SK-N-SH treated with all-trans-retinoic acid at 6 μM for 48 hours (cell line): ENCODE data around the gene PHYHIPL.

ENCODE experiments used
- ATAC-seq: fragments of 200-7000 bp; cut with Tn5 transposase; 3 replicates; pipeline ENCODE4 v1.9.1; 2020; ENCODE audit warnings: mild to moderate bottlenecking, moderate library complexity
- ARNTL ChIP-seq: fragments of 450-650 bp; formaldehyde crosslinking; IDR thresholded peaks from 2 replicates; pipeline ENCODE4 v1.5.0; 2020; ENCODE audit warnings: low read depth, mild to moderate bottlenecking, moderate library complexity, borderline replicate concordance
- BACH2 ChIP-seq: fragments of 250-450 bp; sonication (Bioruptor Pico); IDR thresholded peaks from 2 replicates; pipeline ENCODE4 v1.9.0; 2021; ENCODE audit warnings: mild to moderate bottlenecking, borderline replicate concordance
- CREB5 ChIP-seq: fragments of 250-450 bp; sonication (Bioruptor Pico); IDR thresholded peaks from 2 replicates; pipeline ENCODE4 v1.5.1; 2020; ENCODE audit warnings: low read depth, mild to moderate bottlenecking, moderate library complexity
- CSDC2 ChIP-seq: fragments of 250-450 bp; sonication (Bioruptor Pico); IDR thresholded peaks from 2 replicates; pipeline ENCODE4 v1.5.0; 2020; ENCODE audit warnings: mild to moderate bottlenecking, moderate library complexity
- CSRNP3 ChIP-seq: fragments of 250-450 bp; sonication (Bioruptor Pico); IDR thresholded peaks from 2 replicates; pipeline ENCODE4 v1.5.1; 2021; ENCODE audit warnings: mild to moderate bottlenecking, moderate library complexity
- ESRRG ChIP-seq: fragments of 250-450 bp; sonication (Bioruptor Pico); IDR thresholded peaks from 2 replicates; pipeline ENCODE4 v1.6.1; 2021; ENCODE audit warnings: mild to moderate bottlenecking
- GLIS3 ChIP-seq: fragments of 250-450 bp; sonication (Bioruptor Pico); IDR thresholded peaks from 2 replicates; pipeline ENCODE4 v1.5.0; 2020; ENCODE audit warnings: mild to moderate bottlenecking, moderate library complexity
- OSR1 ChIP-seq: fragments of 250-450 bp; sonication (Bioruptor Pico); IDR thresholded peaks from 2 replicates; pipeline ENCODE4 v1.8.0; 2022; ENCODE audit warnings: moderate library complexity, mild to moderate bottlenecking, inconsistent platforms
- PATZ1 ChIP-seq: fragments of 250-450 bp; sonication (Bioruptor Pico); IDR thresholded peaks from 2 replicates; pipeline ENCODE4 v1.8.0; 2020; ENCODE audit warnings: mild to moderate bottlenecking, moderate library complexity, borderline replicate concordance
- RARB ChIP-seq: fragments of 250-450 bp; sonication (Bioruptor Pico); IDR thresholded peaks from 2 replicates; pipeline ENCODE4 v1.8.0; 2021; ENCODE audit warnings: mild to moderate bottlenecking, moderate library complexity
- SNAI2 ChIP-seq: fragments of 250-450 bp; sonication (Bioruptor Pico); IDR thresholded peaks from 2 replicates; pipeline ENCODE4 v1.5.0; 2020; ENCODE audit warnings: mild to moderate bottlenecking, moderate library complexity
- TOX ChIP-seq: fragments of 250-450 bp; sonication (Bioruptor Pico); IDR thresholded peaks from 2 replicates; pipeline ENCODE4 v1.8.0; 2021; ENCODE audit warnings: mild to moderate bottlenecking, moderate library complexity, borderline replicate concordance
- ZC3H10 ChIP-seq: fragments of 250-450 bp; sonication (Bioruptor Pico); IDR thresholded peaks from 2 replicates; pipeline ENCODE4 v1.5.1; 2021; ENCODE audit warnings: mild to moderate bottlenecking, moderate library complexity
- ZFP3 ChIP-seq: fragments of 250-450 bp; sonication (Bioruptor Pico); IDR thresholded peaks from 2 replicates; pipeline ENCODE4 v1.5.0; 2020; ENCODE audit warnings: mild to moderate bottlenecking, moderate library complexity
- ZFP30 ChIP-seq: fragments of 450-650 bp; formaldehyde crosslinking; IDR thresholded peaks from 2 replicates; pipeline ENCODE4 v1.5.0; 2022; ENCODE audit warnings: mild to moderate bottlenecking, moderate library complexity
- ZNF70 ChIP-seq: fragments of 450-650 bp; formaldehyde crosslinking; IDR thresholded peaks from 2 replicates; pipeline ENCODE4 v1.5.0; 2020; ENCODE audit warnings: mild to moderate bottlenecking, moderate library complexity
- TF ChIP-seq, protein P1 (sequence below): fragments of 250-450 bp; sonication (Bioruptor Pico); IDR thresholded peaks from 2 replicates; pipeline ENCODE4 v1.5.0; 2020; ENCODE audit warnings: mild to moderate bottlenecking, moderate library complexity
- TF ChIP-seq, protein P2 (sequence below): fragments of 250-450 bp; sonication (Bioruptor Pico); IDR thresholded peaks from 2 replicates; pipeline ENCODE4 v1.8.0; 2021; ENCODE audit warnings: low read depth, mild to moderate bottlenecking, moderate library complexity, borderline replicate concordance

Gene PHYHIPL

DNA sequence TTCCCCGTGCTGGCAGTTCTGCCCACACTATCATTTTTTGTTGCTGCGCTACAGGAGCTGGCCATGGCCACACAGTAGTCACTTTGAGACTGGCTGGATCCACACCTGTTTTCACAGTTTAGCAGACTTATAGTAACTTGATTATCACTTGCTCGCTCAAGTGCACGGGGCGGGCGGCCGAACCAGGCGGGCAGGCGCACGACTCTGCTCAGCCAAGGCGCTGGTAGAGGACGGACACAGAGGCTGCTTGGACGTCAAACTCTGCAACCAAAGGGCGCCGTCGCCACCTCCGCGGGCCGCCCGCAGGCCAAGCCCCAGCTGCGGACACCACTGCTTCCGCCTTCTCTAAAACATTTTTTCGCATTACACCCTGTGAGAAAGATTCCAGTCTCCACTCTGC, 38.4 kb upstream of the PHYHIPL start (continued):
- TF ChIP-seq, protein P1, sequence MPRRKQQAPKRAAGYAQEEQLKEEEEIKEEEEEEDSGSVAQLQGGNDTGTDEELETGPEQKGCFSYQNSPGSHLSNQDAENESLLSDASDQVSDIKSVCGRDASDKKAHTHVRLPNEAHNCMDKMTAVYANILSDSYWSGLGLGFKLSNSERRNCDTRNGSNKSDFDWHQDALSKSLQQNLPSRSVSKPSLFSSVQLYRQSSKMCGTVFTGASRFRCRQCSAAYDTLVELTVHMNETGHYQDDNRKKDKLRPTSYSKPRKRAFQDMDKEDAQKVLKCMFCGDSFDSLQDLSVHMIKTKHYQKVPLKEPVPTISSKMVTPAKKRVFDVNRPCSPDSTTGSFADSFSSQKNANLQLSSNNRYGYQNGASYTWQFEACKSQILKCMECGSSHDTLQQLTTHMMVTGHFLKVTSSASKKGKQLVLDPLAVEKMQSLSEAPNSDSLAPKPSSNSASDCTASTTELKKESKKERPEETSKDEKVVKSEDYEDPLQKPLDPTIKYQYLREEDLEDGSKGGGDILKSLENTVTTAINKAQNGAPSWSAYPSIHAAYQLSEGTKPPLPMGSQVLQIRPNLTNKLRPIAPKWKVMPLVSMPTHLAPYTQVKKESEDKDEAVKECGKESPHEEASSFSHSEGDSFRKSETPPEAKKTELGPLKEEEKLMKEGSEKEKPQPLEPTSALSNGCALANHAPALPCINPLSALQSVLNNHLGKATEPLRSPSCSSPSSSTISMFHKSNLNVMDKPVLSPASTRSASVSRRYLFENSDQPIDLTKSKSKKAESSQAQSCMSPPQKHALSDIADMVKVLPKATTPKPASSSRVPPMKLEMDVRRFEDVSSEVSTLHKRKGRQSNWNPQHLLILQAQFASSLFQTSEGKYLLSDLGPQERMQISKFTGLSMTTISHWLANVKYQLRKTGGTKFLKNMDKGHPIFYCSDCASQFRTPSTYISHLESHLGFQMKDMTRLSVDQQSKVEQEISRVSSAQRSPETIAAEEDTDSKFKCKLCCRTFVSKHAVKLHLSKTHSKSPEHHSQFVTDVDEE = no peak

- TF ChIP-seq ZC3H10 = no peak
- no peak for TF ChIP-seq GLIS3 (CRISPR knock-in tag)
- TF ChIP-seq ESRRG (CRISPR knock-in tag) = no peak
- TF ChIP-seq TOX (CRISPR knock-in tag) = no peak
- TF ChIP-seq RARB (CRISPR knock-in tag) = no peak
- no peak for TF ChIP-seq ZFP3 (CRISPR knock-in tag)
- TF ChIP-seq, protein P1 = no peak
- no peak for TF ChIP-seq BACH2 (CRISPR knock-in tag)
- TF ChIP-seq CREB5 (CRISPR knock-in tag) = no peak
- no peak for TF ChIP-seq SNAI2 (CRISPR knock-in tag)
- no peak for TF ChIP-seq ARNTL (CRISPR knock-in tag)
- TF ChIP-seq OSR1 (CRISPR knock-in tag) = no peak
- no peak for TF ChIP-seq ZNF70 (CRISPR knock-in tag)
- TF ChIP-seq CSRNP3 (CRISPR knock-in tag) = no peak
- TF ChIP-seq CSDC2 (CRISPR knock-in tag) = no peak
- TF ChIP-seq PATZ1 = no peak
- TF ChIP-seq, protein P2, sequence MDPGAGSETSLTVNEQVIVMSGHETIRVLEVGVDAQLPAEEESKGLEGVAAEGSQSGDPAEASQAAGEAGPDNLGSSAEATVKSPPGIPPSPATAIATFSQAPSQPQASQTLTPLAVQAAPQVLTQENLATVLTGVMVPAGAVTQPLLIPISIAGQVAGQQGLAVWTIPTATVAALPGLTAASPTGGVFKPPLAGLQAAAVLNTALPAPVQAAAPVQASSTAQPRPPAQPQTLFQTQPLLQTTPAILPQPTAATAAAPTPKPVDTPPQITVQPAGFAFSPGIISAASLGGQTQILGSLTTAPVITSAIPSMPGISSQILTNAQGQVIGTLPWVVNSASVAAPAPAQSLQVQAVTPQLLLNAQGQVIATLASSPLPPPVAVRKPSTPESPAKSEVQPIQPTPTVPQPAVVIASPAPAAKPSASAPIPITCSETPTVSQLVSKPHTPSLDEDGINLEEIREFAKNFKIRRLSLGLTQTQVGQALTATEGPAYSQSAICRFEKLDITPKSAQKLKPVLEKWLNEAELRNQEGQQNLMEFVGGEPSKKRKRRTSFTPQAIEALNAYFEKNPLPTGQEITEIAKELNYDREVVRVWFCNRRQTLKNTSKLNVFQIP (CRISPR knock-in tag) = no peak
- no peak for ATAC-seq
These were observed 32.9 kb upstream of the PHYHIPL start for GRCh38 chr10:59143544-59143943.

GRCh38 chr10:59148701-59149100, 27.7 kb upstream of the PHYHIPL start:
- no peak for ATAC-seq
- TF ChIP-seq CSDC2 (CRISPR knock-in tag) (no peak), ZFP30 (CRISPR knock-in tag) (no peak), TOX (CRISPR knock-in tag) (no peak), CSRNP3 (CRISPR knock-in tag) (no peak), ZFP3 (CRISPR knock-in tag) (no peak), ZC3H10 (no peak), SNAI2 (CRISPR knock-in tag) (no peak), PATZ1 (no peak), ARNTL (CRISPR knock-in tag) (no peak), BACH2 (CRISPR knock-in tag) (no peak)
- TF ChIP-seq, protein P1 = no peak
